Stimulated activated CD4-positive, alpha-beta T cell treated with anti-CD3 and anti-CD28 coated beads, Interleukin-1b, Interleukin-23, amount 100 ng/mL, for 48 hours (primary cell): ENCODE results near the gene ZMYND8.

ENCODE experiments used
- DNase-seq: peaks from one replicate; pipeline ENCODE4 v3.0.0-alpha.2; 2020

Gene ZMYND8

DNA sequence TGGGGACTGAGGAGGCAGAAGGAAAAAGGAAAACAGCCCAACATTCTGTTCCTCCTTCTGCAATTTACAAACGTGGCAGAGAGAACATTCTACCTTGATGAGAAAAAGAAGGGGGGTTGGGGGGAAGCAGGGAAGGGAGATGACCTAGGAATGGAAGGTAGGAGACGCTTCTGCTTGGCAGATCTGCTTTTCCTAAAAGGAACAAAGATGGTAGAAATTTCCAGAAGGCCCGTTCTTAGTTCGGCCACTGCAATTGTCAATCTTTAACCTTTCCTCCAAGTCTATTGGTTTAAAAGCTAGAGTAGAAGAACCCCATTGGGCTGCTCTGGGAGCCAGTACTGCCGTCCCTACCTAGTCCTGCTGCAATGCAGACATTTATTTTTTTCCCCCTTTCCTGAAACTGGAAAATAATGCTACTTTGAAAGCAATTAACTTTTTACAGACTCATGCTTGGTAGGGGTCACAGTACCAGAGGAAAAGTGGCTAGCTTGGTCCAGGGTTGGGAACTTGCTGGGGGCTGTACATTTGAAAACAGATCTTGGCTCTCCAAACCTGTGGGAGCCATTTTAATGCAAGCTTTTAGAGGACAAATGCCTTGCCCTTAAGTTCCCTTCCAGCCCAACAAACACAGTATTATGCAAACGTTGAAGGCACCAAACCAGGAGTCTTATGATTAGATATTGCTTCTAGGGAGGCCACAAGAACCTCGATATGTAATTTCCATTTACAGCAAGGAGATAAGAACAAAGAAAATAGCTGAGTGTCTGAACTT lies 2.6 kb downstream of the ZMYND8 start:
- DNase-seq: no peak

DNA sequence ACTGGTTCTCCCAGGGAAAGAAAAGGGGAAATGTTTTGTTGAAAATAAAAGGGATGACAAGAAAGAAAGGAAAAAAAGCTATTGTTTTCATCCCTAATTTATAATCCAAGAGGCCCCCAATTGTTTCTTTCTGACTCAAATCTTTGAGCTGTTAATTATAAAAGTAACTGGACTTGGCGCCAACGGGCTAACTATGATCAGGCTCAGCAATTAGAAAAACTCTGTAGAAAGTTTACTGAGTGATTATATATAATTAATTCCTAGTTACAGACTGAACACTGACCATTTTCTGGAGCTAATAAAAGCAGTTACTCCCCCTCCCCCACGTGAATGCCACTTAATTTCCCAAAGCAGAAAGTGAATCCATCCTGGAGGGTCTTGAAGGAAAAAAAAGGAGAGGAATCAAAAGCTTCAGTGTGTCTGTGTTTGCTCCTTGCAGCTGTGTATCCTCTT lies 3.2 kb downstream of the ZMYND8 start:
- DNase-seq: no peak

GRCh38 chr20:47352332-47353238 lies 3.9 kb downstream of the ZMYND8 start:
- DNase-seq: no peak

GRCh38 chr20:47351643-47352331 lies 4.7 kb downstream of the ZMYND8 start:
- no peak for DNase-seq

- DNase-seq: no peak
Measured at GRCh38 chr20:47350691-47351545, 5.6 kb downstream of the ZMYND8 start.

- DNase-seq: no peak
Measured at GRCh38 chr20:47350181-47350550, 6.3 kb downstream of the ZMYND8 start.

DNA sequence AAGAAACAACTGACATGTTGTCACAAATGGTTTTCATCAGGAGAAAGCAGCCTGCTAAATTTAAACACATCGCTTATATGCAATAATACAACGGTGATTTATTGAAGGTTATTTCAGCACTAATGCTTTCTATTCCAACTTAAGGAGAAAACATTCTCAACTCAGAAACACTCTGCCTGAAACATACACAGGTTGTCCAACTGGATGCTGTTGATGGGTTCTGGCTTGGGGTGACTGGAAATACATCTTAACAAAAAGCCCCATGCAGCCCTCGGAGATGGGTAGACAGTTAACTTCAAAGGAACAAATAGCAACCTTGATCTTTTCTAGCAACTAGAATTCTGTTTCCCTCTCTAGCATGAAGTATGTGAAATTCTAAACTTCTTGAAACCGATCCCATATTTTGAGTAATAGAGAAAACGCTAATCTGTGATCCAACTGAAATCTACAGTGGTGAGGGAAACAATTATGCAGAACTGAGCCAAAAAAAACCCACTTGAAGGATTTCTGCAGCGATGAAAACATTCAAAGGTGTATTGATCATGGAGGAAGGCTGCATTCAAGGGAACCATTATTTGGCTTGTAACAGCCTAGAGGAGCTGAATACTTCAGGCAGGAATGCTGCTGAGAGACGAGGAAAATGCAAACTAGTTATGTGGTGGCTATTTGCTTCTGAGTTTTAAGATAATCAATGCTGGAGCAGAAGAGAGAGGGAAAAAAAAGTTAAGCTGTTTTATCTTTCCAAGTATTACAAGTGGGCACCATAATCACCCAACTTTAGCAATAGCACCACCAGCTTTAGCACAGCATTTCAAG lies 6.9 kb downstream of the ZMYND8 start:
- DNase-seq: no peak

DNA sequence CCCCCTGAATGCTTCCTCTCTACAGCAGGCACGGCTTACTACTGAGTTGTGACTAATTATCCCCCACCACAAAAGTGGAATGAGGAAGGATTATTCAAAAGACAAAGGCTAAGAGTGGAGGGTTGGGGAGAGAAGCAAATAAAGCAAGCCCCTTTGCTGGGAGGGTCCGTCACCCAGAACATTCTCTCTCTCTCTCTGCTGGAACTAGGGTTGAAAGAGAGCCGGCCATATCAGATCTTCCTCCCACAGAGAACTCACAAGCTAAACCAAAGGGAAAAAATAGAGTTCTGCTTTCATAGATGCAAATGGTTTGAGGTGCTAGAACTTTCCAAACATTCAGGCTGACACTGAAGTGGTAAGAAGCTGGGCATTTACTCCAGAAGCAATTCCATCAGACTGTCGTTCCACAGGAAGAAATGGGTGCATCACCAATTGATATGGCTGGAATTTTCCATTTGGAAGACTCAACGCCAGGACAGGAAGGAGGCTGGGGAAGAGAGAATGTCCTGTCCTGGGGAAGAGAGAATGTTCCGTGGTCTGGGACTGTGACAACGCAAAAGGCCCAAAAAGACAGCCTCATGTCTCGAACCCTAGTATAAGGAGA lies 7.9 kb downstream of the ZMYND8 start:
- no peak for DNase-seq

DNA sequence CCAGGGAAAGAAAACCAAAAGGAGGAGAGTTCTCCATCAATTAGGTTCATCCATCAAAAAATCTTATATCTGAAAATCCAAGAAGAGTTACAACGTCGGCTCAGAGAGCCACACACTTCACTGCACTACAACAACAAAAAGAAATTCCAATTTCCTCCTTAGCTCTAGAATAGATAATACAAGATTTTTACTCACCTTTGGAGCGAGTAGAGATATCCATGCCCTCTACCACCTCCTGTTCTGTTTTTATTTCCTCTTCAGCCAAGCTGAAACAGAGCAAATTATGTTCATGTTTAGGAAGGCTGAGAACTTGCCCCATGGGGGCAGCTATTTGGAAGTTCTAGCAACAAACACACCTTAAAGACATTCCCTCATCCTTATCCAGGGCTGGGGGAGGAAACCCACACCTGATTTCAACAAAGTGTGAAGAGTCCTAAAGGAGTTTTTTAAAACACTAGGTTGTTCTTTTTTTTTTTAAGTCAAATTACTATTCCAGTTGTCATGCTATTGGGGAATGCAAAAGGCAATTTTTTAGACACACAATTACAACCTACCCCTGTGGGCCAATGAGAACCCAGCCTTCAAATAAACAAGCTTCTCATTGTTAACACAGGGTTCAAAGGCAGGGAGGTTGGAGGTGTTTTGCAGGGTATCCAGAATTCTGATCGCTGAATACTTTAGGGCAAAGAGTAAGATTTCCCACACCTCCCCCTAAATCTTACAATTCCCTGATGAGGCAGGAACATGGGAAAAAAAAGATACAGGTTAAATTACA lies 8.7 kb downstream of the ZMYND8 start:
- DNase-seq: no peak

DNA sequence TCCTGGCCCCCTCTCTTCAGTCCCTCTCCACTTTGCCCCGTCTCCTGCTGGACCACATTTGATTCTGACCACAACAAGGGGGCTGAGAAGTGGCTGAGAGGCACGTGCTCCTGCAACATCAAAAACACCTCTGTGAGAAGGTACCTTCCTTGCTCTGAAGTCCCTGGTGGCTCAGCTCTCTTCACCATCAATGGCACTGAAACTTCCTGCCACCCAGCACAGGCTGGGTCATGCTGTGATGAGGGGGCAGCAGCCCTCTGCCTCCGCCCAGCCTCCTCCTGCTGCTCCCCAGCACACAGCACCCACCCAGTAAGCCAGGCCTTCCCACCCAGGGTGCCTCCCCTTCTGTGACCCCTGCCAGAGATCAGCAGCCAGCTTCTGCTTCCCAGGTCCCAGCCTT lies 10.3 kb downstream of the ZMYND8 start:
- DNase-seq: no peak

DNA sequence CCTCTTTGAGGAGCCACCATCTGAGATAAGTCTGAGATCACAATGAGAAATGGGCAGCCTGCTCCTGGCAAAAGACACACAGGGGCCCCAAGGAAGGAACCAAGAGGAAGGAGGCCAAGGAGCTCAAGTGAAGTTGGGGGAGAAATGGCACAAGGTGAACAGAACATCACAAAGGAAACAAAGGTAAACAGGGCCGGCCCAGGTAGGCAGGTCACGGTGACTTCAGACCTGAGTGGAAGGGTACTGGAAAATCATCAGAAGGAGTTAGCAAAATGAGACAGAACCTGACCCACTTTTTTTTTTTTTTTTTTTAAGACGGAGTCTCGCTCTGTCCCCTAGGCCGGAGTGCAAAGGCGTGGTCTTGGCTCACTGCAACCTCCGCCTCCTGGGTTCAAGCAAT lies 11.3 kb downstream of the ZMYND8 start:
- DNase-seq: no peak

- DNase-seq: no peak
Measured at GRCh38 chr20:47343007-47343472, 13.5 kb downstream of the ZMYND8 start.

- DNase-seq: no peak
Measured at GRCh38 chr20:47338131-47338628, 18.3 kb downstream of the ZMYND8 start.

- DNase-seq: no peak
Measured at GRCh38 chr20:47337413-47337812, 19.1 kb downstream of the ZMYND8 start.

DNA sequence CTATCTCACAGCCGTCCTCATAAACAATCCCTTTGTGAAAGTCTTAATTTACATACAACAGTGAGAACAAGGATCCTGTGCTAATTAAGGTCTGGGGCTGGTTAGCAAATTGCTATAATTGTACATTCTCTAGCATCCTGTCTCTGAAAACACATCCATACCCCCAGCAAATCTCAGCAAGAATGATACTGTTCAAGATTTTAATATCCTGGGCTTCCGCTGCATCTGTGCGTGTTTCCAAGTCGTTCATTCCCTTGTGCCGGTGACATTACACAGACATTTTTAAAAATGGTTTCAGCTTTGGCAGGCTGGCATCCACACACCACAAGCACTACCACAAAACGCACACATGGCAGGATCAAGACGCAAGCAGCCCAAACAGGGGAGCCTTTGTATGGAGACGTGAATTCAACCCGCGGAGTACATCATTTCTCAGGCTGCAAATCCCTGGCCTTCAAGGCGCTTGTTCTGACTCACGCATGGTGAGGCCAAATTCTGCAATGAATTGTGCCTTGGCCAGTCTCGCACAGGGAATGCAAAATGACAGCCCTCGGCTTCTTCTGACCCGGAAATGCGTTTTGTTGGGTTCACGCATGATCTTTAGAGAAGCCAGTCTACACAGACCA lies 20.3 kb downstream of the ZMYND8 start:
- DNase-seq: no peak

DNA sequence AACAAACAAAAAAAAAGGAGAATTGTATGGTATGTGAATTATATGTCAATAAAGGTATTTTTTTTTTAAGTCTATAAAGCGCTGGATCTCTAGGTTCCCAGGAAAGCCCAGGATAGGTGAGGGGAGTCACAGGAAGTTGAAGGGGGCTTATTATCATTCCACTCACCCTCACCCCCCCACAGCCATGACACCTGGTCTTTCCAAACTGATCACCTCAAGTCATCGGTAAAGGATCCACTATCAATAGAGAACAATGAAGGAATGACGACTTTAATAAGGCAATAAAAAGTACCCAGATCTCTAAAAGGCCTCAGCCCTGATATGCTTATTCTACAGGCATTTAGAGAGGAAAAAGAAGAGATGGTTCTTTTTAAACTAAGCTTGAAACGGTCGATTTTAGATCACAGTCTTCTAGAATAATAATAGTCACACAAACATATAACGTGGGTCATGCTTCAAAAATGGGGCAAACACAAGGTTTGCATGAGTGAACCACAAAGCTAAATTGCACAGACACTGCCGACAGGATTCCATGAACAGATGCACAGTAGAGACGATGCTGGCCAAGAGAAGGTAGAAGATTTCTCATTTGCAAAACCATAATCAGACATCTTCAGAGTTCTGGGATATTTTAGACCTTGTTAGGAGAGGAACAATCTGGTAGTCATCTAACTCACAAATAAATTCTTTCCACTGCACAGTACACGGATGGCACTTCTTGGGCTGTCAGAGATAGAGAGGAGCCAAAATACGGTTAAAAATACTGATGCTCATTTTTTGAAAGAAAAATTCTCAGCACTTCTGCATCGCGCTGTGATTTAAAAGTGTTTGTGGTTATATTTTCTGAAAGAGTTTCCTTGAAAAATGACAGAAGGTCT lies 21.0 kb downstream of the ZMYND8 start:
- DNase-seq: no peak

DNA sequence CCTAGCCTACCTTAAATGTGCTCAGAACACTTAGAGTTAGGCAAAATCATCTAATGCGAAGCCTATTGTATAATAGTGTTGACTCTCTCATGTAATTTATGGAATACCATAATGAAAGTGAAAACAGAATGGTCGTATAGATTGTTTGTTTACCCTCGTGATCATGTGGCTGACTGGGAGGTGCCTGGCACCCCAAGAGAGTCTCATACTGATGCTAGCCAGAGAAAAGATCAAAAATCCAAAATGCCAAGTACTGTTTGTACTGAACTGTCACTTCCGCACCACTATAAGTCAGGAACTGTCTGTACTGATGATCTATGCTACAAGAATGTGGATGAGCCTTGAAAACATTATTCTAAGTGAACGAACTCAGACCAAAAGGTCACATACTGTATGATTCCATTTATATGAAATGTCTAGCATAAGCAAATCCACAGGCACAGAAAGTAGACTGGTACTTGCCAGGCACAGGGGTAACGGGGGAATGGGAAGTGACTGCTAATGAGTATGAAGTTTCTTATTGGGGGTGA lies 22.4 kb downstream of the ZMYND8 start:
- no peak for DNase-seq
